OCI-LY3 (cell line): ENCODE data around the gene POU5F2.

Source experiments
- H2AFZ ChIP-seq: fragments of 200-600, 300-600 bp; shearing (Covaris generic); 2 replicates; pipeline ENCODE4 v1.6.0; 2014; ENCODE audit warnings: antibody characterized with exemption, low read depth, low read length
- H3K27ac ChIP-seq: fragments of 200-600, 300-600 bp; sonication (generic); 2 replicates; pipeline ENCODE4 v1.5.1; 2014; ENCODE audit warnings: mild to moderate bottlenecking, low read length, moderate library complexity, mixed read lengths
- H3K27me3 ChIP-seq: fragments of 200-600, 300-600 bp; sonication (generic); 2 replicates; pipeline ENCODE4 v1.6.1; 2014; ENCODE audit warnings: low read depth, low read length, mixed read lengths
- H3K36me3 ChIP-seq: fragments of 200-600, 300-600 bp; sonication (generic); replicated peaks from 2 replicates; pipeline ENCODE3; 2014; ENCODE audit warnings: low read depth, low read length, mixed read lengths
- H3K4me1 ChIP-seq: fragments of 300-600, 200-600 bp; sonication (generic); 2 replicates; pipeline ENCODE4 v1.6.1; 2014; ENCODE audit warnings: low read length, mixed read lengths
- H3K4me2 ChIP-seq: fragments of 200-600, 300-600 bp; sonication (generic); 2 replicates; pipeline ENCODE4 v1.6.1; 2014; ENCODE audit warnings: low read length, mixed read lengths
- H3K4me3 ChIP-seq: fragments of 300-600, 200-600 bp; sonication (generic); 2 replicates; pipeline ENCODE4 v1.5.1; 2014; ENCODE audit warnings: antibody characterized with exemption, mild to moderate bottlenecking, low read length, moderate library complexity
- H3K79me2 ChIP-seq: fragments of 300-600, 200-600 bp; shearing (Covaris generic); 2 replicates; pipeline ENCODE4 v1.6.1; 2014; ENCODE audit warnings: mild to moderate bottlenecking, low read length, mixed read lengths
- H3K9ac ChIP-seq: fragments of 300-600, 200-600 bp; shearing (Covaris generic); 2 replicates; pipeline ENCODE4 v1.6.0; 2014; ENCODE audit warnings: mild to moderate bottlenecking, low read length, moderate library complexity
- H3K9me3 ChIP-seq: fragments of 200-600, 300-600 bp; shearing (Covaris generic); 2 replicates; pipeline ENCODE4 v1.6.1; 2014; ENCODE audit warnings: low read length, mixed read lengths; ENCODE audit not compliant: insufficient read depth
- H4K20me1 ChIP-seq: fragments of 200-600, 300-600 bp; sonication (generic); 2 replicates; pipeline ENCODE4 v1.6.1; 2016; ENCODE audit warnings: low read length, mixed read lengths; ENCODE audit not compliant: insufficient read depth
- EZH2phosphoT487 ChIP-seq: fragments of 200-600 bp; shearing (Covaris generic); IDR thresholded peaks from 2 replicates; pipeline ENCODE4 v1.6.1; 2018; ENCODE audit warnings: antibody characterized with exemption, mixed run types, low read depth
- TF ChIP-seq, protein P1 (sequence below): fragments of 200-600, 300-600 bp; sonication (generic); IDR thresholded peaks from 2 replicates; pipeline ENCODE4 v1.5.1; 2014; ENCODE audit warnings: antibody characterized with exemption, low read length, low read depth

The POU5F2 gene

DNA sequence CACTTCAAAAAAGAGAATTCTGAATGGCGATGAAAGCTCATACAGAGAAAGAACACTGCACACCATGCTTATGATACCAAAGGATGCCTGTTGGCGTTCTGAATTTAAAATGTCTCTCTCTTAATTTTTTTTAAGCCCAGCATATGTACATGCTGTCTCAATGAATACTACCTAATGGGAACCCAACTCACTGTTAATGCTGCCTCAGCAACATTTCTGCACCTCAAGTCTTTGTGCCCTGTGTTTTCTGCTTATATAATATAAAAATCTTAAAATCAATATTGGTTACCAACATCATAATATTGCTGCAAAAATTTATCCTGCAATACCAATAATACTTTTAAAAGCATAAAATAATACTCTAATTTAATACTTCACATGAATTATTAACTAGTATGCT is 44.1 kb upstream of the POU5F2 start:
- Histone ChIP-seq H3K27ac (no peak overlapping the region), H3K4me1 (no peaks in the 10 kb centered on the region), H4K20me1 (no peaks in the 10 kb centered on the region), H3K9me3 (no peaks in the 10 kb centered on the region), H3K4me2 (no peak overlapping the region), H3K4me3 (no peak overlapping the region), H3K79me2 (no peaks in the 10 kb centered on the region), H3K27me3 (no peaks in the 10 kb centered on the region), H2AFZ (no peak overlapping the region), H3K36me3 (no peaks in the 10 kb centered on the region), H3K9ac (no peak overlapping the region)
- no peak for TF ChIP-seq EZH2phosphoT487
- TF ChIP-seq, protein P1, sequence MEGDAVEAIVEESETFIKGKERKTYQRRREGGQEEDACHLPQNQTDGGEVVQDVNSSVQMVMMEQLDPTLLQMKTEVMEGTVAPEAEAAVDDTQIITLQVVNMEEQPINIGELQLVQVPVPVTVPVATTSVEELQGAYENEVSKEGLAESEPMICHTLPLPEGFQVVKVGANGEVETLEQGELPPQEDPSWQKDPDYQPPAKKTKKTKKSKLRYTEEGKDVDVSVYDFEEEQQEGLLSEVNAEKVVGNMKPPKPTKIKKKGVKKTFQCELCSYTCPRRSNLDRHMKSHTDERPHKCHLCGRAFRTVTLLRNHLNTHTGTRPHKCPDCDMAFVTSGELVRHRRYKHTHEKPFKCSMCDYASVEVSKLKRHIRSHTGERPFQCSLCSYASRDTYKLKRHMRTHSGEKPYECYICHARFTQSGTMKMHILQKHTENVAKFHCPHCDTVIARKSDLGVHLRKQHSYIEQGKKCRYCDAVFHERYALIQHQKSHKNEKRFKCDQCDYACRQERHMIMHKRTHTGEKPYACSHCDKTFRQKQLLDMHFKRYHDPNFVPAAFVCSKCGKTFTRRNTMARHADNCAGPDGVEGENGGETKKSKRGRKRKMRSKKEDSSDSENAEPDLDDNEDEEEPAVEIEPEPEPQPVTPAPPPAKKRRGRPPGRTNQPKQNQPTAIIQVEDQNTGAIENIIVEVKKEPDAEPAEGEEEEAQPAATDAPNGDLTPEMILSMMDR, result no peak

GRCh38 chr5:93782978-93783377 is 41.6 kb upstream of the POU5F2 start:
- Histone ChIP-seq H3K36me3 (no peaks in the 10 kb centered on the region), H3K27me3 (no peaks in the 10 kb centered on the region), H3K4me3 (no peak overlapping the region), H3K27ac (no peak overlapping the region), H2AFZ (no peak overlapping the region), H3K4me2 (no peak overlapping the region), H3K4me1 (no peaks in the 10 kb centered on the region), H3K9ac (no peak overlapping the region), H4K20me1 (no peaks in the 10 kb centered on the region), H3K9me3 (no peaks in the 10 kb centered on the region), H3K79me2 (no peaks in the 10 kb centered on the region)
- no peak for TF ChIP-seq EZH2phosphoT487
- TF ChIP-seq, protein P1, result no peak

DNA sequence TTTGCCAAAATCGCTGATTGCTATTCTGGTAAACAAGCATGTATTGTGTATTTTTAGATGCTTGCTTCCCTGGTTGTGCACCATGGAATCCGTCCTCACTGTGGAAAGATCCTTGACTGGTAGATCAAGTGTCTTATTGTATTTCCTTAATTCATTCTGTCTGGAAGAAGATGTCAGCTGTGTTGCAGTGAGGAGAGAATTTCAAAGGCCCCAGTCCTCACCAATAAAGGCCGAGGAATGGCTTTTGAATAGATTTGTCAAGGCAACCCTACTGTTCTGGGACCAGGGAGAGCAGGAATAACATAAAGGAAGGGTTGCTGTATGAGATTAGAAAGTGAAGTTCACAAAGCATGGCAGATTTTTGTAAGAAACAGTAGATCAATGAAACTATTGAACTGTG is 36.2 kb upstream of the POU5F2 start:
- no peak overlapping the region for H3K27ac ChIP-seq
- H3K9ac ChIP-seq, result no peak overlapping the region
- H3K36me3 ChIP-seq, result no peaks in the 10 kb centered on the region
- H2AFZ ChIP-seq, result no peak overlapping the region
- no peaks in the 10 kb centered on the region for H3K4me1 ChIP-seq
- H3K4me2 ChIP-seq, result no peak overlapping the region
- H3K27me3 ChIP-seq, result no peaks in the 10 kb centered on the region
- no peaks in the 10 kb centered on the region for H3K79me2 ChIP-seq
- no peak overlapping the region for H3K4me3 ChIP-seq
- TF ChIP-seq EZH2phosphoT487, result no peak
- TF ChIP-seq, protein P1, result no peak
- no peaks in the 10 kb centered on the region for H3K9me3 ChIP-seq
- H4K20me1 ChIP-seq, result no peaks in the 10 kb centered on the region

DNA sequence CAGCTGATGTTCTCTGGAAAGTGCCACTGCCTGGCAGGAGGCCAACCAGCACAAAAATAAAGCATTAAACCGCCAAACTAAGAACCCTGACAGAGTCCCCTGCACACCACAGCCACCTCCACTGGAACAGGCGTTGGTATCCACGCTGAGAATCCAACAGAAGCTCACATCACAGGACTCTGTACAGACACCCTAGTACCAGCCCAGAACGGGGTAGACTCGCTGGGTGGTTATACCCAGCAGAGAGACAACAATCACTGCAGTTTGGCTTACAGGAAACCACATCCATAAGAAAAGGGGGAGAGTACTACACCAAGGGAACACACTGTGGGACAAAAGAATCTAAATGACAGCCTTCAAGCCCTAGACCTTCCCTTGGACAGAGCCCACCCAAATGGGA is 15.0 kb upstream of the POU5F2 start:
- Histone ChIP-seq H3K27me3 (no peaks in the 10 kb centered on the region), H3K9ac (no peak overlapping the region), H3K36me3 (no peaks in the 10 kb centered on the region), H3K27ac (no peak overlapping the region), H3K9me3 (no peaks in the 10 kb centered on the region), H3K4me2 (no peak overlapping the region), H3K4me1 (no peaks in the 10 kb centered on the region), H2AFZ (no peak overlapping the region), H3K79me2 (no peaks in the 10 kb centered on the region), H4K20me1 (no peaks in the 10 kb centered on the region), H3K4me3 (no peak overlapping the region)
- TF ChIP-seq, protein P1, result no peak
- TF ChIP-seq EZH2phosphoT487, result no peak
